Right hindlimb (tissue), 1 donor: ENCODE data around the gene AMBRA1.

ENCODE experiments used
- DNase-seq: peaks from one replicate; pipeline ENCODE4 v3.0.0-alpha.2; 2018

The AMBRA1 gene

DNA sequence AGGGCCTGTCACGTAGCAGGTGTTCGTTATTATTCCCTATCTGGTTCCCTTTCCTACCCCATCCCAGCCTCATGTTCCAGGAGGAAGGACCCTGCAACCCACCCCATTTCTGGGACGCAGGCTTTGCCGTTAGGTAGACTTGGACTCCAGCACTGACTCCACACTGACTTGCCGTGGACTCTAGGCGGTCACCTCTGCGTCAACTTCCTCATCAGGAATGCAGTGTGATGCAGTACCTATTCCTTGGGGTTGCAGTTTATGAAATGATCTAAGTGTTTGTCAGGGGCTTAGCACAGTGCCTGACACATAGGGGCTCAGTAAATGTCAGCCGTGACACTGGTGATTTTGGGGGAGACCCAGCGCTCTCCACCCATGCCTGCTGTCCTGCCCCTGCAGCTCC, 229.8 kb downstream of the AMBRA1 start:
- DNase-seq, result no peak

DNA sequence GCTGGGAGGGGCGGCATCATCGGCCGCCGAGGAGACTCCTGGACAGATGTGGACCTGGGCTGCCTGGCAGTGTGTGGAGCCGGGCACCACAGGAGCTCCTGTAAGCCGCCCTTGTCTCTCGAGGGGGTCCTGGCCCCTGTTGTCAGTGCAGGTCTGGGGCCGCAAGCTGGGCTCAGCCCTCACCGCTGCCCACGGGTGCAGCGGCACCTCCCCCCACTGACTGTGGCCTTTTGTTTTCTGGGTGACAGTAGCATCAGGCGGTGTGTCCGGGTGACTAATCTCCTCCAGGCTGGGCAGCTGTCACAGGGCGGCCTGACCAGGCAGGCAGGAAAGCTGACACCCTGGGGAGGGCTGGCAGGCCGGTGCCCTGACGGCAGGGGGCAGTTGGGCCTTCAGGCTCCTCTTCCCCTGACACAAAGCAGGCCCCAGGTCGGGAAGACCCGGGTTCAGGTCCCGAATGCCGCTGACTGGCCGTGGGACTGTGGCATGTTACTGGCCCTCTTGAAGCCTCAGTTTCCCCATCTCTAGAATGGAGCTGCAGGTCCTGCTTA, 230.3 kb downstream of the AMBRA1 start:
- peak; percentile 69 for DNase-seq

DNA sequence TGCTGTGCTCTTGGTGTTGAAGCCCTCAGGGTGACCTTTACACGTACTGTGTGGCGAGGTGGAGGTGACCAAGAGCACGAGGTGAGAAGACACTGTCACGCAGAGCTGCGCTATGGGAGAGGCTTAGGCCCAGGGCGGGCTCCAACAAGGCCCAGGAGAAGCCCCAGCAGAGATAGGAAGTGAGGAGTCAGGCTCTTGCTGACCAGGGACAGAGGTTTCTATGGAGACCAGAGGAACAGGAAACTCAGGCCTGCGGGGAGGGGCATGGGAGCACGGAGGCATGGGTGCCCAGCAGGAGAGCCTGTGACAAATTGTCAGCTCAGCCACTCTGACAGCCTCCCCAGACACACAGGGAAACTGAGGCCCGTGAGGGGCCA, 230.8 kb downstream of the AMBRA1 start:
- DNase-seq, result peak; percentile 57

DNA sequence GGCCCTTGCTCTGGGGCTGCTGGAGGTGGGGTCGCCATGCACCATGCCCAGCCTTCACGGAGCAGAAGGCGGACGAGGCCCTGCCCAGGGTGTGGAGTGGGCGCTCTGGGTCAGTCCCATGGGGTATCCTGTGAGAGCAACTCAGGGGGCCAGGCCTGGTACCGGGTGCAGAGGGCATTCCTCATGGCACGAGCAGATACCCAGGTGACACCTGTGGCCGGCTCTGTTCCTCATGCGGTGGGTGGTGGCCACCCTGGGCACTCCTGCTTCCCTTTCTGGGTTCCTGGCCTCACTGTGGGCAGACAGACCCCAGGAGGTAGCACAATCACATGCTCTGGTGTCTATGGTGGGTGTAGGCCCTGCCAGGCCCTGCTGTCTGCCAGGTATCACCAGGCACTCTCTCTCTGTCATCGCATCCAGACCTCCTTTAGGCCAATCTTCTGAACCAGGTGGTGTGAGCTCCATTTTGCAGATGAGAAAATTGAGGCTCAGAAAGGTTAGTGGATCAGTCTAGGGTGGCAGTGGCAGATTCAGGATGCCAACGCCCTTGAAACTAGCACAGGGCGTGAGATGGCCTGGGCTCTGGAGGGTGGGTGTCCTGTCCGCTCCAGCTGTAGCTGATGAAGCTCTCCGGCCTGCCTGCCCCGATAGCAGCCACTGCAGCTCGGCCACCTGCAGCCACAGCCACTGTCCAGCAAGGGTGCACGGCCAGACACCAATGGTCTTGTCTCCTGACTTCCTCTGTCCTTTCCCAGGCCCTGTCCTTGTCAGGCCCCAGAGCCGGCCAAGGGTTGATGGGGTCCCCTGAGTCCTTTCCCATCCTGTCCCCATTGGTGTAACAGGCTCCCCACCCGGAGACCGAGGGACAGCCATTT, 231.4 kb downstream of the AMBRA1 start:
- DNase-seq, result no peak

DNA sequence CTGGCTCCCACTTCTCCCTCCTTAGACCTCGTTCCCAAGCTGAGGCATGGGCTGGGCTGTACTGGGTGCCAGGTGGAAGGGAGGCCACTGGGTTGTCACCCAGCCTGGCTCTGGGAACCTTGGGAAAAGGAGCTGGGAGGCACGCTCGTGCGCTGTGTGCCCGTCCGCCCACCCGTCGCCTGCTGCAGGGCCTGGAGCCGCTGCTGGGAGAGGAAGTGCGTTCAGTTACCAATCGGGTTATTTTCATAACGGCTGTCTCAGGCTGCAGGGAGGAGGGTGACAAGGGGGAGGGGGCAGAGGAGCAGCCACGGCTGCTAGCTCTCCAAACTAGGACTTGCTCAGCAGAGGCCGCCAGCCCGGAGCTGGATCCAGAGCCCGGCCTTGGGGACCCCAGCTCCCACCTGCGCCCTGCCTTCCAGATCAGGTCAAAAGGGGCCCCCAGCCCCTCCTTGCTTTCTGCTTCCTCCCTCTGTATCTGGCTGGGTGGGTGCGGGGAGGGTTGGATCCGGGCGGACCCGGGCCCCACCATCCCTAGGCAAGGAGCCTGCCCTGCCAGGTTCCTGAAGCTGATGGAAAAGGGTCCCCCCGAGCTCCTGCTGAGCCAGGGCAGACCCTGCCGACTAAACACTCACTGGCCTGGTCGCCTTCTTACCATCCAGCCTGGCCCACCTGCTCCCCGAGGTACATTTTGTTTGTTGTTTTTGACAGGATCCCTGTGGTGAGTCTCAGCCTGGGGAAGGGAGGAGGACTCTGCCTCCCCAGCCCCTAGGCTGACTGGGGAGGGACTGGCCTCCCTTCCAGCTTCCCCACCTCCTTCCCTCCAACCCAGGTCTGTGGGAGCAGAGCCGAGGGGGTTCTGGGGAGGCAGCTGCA, 232.3 kb downstream of the AMBRA1 start:
- peak; percentile 86 for DNase-seq

DNA sequence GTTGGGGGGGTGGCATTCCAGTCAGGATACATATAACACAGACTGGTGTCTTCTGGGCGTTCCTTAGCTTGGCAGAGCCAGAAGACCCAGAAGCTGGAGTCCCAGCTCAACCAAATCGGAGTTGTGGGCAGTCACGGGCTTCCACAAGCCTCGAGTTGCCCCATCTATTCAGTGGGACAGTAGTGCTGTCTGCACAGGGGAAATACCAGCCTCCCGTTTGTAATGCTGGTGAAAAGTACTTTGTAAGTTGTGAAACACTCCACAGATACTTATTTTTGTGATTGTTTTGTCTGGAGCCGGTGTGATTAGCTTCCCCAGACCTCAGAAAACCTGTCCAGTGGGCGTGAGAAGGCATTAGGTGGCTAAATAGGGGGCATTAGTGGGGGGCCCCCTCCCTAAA, 232.9 kb downstream of the AMBRA1 start:
- DNase-seq, result no peak

DNA sequence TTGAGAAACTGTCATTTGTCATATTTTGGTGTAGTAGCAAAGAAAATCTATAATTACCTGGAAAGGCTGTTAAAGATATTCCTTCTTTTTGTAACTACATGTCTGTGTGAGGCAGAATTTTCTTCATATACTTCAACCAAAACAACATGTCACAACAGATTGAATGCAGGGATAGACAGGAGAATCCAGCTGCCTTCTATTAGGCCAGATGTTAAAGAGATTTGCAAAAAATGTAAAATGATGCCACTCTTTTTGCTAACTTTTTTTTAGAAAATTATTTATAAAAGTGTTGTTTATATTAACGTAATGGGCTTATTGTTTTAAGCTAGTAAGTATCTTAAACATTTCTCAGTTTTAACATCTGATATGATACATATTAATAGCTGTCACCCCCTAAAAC, 233.9 kb downstream of the AMBRA1 start:
- no peak for DNase-seq

DNA sequence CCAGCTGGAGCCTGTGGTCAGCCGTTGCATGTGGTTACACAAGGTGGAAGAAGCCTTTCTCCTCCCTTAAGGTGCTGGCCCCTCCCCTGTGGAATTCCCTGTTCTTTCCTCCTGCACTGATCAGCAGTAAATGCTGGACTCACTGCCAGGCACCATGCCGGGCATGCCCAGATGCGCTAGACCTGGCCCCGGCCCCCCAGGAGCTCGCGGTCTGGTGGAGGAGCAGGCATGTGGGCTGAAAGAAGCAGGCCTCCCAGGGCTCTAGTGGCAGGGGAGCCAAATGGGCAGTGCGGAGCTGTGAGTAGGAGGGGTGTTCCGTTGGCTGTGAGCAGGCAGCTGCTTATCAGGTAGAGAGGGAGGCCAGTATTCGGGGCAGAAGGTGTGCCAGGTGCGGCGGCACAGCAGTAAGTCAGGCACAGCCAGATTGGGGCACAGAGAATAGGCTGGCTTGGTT, 236.3 kb downstream of the AMBRA1 start:
- no peak for DNase-seq

DNA sequence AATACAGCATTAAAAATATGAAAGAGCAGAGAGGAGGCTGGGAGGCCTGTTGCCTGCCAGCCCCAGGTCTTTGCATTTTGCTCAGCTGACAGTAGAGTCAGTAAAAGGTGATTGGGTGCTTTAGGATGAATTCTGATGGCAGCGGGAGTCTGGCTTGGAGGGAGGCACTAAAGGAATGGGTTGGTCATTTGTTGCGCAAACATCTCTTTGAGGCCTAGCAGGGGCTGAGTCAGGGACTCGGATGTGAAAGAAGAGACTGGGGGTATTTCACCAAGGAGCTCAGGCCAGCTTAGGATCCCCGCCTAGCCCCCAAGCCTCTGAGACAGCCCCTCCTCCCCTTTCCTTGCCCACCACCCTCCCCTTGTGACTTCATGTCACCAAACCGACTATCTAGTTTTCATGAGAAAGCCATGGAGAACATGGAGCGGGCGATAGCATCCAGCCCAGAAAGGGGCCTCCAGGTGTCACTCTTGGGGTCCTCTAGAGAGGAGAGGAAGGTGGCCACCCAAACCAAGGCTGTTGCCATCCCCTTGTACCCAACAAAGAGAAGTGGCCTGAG, 236.8 kb downstream of the AMBRA1 start:
- no peak for DNase-seq

DNA sequence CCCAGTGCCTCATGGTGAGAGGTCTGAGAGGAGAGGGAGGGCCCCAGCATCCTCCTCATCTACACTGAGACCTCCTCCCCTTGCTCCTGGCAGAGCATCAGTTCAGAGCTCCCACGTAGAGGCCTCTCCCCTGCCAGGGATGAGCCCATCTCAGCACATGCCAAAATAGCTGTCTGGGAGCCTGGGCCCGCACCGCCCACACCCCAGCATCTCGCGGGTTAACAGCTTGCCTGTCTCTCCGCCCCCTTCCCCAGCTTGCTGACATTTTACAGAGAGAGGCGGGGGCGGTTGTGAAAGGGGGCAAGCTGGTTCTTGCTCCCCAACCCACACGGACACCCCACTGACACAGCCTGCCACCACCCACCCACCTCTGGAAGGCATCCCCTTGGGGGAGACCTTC, 240.1 kb downstream of the AMBRA1 start:
- DNase-seq, result peak; percentile 61

DNA sequence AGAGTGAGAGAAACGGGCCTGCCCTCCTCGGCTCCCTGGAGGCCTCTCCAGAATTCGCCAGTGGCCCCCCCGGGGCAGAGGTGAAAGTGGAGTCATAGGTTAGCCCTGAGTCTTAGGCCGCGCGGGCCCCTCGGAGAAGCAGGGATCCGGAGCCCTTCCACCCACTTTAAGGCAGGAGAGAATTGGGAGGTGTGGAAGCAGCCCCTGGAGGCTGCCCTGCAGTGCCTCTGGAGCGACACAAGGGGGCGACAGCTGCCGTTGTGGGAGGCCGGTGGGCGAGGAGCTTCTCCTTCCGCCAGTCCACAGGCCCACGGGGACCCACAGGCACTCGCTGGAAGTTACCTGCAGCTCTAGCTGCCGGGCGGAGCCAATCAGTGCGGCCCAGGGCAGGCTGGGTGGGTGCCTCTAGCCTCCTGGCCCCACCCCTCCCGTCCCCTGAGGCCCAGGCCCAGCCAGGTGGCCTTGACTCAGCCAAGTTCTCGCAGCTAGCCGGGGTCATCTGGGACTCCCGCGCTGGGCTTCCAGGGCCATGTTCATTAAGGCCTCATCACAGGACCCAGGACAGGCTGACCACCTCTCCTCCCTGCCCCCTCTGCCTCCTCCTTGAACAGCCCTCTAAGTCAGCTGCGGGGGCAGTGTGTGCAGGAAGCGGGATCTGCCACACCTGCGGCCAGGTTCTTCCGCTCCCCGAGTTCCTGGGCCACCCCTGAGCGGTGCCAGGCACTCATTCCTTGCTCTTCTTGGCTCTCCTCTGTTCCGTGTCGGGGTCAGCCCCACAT, 241.6 kb downstream of the AMBRA1 start:
- DNase-seq, result peak; percentile 35

DNA sequence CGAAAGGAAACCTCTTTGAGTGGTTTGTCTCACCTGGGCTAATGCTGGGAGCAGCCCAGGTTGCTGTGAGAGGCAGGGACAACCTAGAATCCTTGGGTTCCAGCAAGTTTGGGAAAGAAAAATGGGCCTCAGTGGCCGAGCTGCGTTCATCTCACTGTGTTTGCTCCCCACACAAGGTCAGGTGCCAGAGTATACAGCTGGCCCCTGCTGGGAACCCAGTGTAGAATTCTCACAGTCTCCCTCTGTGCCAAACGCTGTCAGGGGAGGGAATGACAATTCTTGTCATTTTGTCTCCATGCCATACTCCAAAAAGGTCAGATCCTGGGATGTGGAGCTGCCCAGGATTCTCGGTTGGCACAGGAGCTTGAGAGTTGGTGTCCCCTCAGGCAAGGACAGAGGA, 242.2 kb downstream of the AMBRA1 start:
- DNase-seq, result no peak

DNA sequence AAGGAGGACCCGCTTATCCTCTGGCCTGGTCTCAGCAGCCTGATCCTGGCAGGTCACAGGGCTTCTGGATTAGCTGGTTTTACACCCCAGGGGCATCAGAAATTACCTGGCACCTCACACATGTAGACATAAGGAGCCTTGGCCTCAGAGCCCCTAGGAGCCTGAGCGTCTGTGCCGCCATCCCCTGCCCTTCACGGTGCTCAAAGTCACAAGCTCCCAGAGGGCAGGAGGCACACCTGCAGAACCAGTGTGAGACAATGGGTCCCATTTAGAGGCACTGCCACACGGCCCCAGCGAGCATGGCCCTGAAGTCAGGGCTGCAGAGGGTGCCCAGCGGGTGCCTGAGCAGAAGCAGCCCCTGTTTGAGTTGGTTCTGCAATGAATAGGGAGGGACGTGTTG, 242.7 kb downstream of the AMBRA1 start:
- DNase-seq, result no peak

DNA sequence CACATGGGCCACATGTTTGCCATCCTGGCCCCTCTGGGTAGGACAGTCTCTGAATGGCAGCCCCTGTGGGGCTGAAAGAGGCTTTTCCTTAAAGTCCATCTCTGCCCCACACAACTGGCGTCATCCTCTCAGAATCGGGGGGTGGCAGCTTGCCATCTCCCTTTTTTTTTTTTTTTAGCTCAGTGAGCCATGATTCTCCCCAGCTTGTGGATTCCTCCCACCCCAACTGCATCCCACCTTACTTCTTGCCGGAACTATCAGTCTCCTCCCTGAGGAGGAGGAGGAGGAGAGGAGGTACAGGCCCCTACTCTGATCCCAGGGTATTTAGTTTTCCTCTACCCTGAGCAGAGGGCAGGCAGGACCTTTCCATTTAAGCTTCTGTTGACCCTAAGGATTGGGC, 243.1 kb downstream of the AMBRA1 start:
- DNase-seq, result no peak

DNA sequence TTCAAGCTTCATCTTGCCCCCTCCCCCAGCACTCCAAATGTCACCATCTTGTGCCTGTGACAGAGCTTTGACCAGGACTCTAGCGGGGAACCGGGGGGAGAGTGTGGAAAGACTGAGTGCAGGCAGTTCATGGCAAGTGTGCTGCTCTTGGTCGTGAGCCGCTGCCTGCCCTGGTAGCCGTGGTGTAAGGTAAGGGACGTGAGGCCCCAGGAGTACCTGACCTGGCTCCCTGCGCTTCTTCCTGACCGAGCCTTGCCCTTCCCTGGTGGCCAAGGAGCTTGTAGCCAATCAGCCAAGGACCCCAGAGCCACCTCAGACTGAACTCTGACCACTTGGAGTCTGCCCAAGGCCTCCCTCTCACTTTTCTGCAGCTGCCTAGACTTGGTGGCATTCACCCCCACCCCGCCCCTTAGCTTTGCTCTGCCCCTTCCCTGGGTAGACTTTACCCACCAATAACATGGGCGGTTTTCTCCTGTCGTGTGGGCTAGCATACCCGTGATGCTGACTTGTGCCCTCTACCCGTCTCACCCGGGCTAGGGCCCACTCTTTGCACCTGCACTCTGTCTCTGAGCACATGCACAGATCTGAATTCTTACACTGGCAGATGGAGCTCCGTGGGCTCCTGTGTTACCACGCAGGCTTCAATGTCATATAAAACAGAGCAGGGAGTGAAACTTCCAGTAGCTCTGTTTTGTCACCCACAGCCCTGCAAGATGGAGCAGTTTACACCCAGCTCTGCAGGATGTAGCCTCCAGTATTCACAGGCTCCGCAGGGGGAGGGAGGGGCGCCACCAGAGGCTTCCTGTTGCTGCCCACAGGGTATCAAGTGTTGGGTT, 245.0 kb downstream of the AMBRA1 start:
- DNase-seq, result no peak

DNA sequence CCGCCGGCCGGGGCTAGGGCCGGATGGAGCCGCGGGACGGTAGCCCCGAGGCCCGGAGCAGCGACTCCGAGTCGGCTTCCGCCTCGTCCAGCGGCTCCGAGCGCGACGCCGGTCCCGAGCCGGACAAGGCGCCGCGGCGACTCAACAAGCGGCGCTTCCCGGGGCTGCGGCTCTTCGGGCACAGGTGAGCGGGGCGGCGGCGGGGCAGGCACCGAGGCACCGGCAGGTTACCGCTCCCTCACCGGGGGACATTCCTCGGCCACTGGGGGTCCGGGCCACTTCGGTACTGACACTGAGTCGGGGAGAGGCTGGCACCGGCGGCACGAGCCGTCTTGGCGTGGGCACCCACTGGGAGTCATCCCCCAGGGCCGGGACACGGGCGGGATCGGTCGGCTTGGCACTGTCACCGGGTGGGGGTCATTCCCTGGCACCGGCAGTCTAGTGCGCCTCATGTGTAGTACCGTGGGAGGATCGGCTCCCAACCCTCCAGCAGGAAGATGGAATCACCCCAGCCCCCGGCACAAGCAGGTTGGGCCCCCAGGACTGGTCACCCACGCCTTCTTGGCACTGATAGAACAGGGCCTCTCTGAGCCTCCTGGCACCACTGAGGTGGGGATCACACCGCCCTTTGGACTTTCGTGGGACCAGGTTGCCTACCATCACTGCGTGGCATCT, 246.0 kb downstream of the AMBRA1 start:
- peak; percentile 43 for DNase-seq

DNA sequence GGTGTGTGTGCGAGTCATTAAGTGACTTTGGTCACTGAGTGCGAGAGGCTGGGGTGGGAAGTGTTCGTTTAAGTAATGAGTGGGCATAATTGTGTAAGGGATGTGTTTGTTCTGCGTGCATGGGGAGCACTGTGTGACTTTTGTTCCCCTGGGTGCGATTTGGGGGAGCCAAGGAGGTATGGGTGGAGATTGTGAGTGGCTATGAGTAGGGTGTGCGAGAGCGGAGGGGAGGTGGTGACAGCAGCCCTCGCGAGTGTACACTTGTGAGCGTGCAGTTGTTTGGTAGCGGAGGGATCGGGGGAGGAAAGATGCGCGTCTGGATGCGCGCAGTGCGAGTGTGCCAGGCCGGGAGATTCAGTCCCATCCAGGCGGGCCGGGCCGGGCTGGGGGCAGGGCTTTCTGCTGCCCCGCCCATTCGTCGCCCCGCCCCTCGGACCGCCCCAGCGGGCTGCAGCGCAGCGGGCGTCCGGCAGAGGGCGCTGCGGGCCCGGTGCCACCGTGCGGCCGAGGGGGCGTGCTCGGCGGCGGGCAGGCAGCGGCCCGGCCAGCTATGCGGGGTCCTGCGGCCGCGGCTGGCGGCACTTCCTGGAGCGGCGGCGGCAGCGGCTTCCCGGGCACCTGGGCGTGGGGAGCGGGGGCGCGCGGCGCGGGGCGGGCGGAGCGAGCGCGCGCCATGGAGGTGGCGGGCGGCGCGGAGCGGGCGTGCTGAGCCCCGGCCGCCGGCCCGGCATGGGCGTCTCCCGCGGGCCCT, 246.8 kb downstream of the AMBRA1 start, which contains the start of gene DGKZ:
TSS of gene DGKZ (plus strand) at position 578 of the 751 bp plus-strand sequence. CDS start 197 bp downstream, outside the sequence.
- peak; percentile 89 for DNase-seq
